OCI-LY3 (cell line): ENCODE data around the gene GRAMD1C.

Experiments used
- CTCF ChIP-seq: fragments of 200-600, 300-600 bp; sonication (generic); IDR thresholded peaks from 2 replicates; pipeline ENCODE4 v1.5.1; 2014; ENCODE audit warnings: antibody characterized with exemption, low read length, low read depth
- EZH2phosphoT487 ChIP-seq: fragments of 200-600 bp; shearing (Covaris generic); IDR thresholded peaks from 2 replicates; pipeline ENCODE4 v1.6.1; 2018; ENCODE audit warnings: antibody characterized with exemption, mixed run types, low read depth

GRCh38 chr3:113812854-113813253, 25.7 kb upstream of the GRAMD1C start:
- TF ChIP-seq CTCF, result no peak
- no peak for TF ChIP-seq EZH2phosphoT487
